H1 (cell line): Measurements from ENCODE around the gene TACC2. TPM values are rescaled to one million over a fixed set of nuclear protein-coding genes. Genes with fewer than 3 reads are reported as not detected.

Source experiments
- TAF1 ChIP-seq: IDR thresholded peaks from 2 replicates; pipeline ENCODE4 v1.6.1; 2011; ENCODE audit warnings: mild to moderate bottlenecking, low read depth, low read length
- polyA plus RNA-seq, 7 experiments: library from polyadenylated mRNA; depleted of rRNA in 3 of 7; stranded (reverse) in 5 of 7; unstranded in 2 of 7; fragments of >200 nt in 5 of 7; fragments of 200-250 nt in 2 of 7; gene quantifications; 1 replicate in 5 of 7; 2 replicates in 1 of 7; 4 replicates in 1 of 7; pipeline versions ENCODE4 v1.2.1 to v1.2.3, GENCODE V29; 2011 to 2013; ENCODE audit warnings: missing spikeins in 2 of 7, mixed read lengths in 2 of 7
- total RNA-seq: library from RNA; stranded (reverse); fragmentation: NEBNext Ultra II Directional; extraction: Animal tissue kit (Norgen Biotek cat#: 25700); gene quantifications from 2 replicates; pipeline ENCODE4 v1.2.1, GENCODE V29; 2021

TACC2 gene
- total and polyA plus RNA-seq, 2 of the 8 experiments (the other 6 are each of a cell fraction or from before 2014, with no cell fraction given): 21.2 to 46.6 TPM

DNA sequence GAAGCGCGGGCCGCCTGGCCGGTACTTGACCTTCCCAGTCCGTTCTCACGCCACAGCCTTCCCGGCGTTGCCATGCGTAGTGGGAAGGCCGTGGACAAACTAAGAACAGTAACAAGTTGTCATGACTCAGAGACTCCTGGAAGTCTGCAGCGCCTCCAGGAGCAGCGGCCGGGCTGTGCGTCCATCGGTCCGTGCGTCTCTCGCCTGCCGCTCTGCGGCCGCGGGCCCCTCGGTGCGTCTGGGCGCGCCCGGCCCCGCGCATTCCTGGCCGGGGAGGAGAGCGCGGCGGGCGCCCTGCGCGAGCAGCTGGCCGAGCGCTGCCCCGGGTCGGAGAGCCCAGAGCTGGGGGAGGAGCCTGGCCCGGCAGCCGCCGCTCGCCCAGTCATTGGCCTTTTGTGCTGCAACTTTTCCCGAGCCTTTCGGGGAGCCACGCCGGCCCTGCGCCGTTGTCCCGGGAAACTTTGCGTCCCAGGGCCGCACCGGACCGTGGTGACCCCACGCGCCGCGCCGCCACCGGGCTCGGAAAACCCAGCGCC, 123.7 kb downstream of the TACC2 start (continued):
- TF ChIP-seq TAF1: peak; percentile 68
